ENCODE measurements around the gene KRT75.
"Not testable (repeated sequence)": the region's sequence is repeated elsewhere in the genome, so short reads cannot be mapped to it uniquely, and the experiment has no call there.

Gene KRT75

DNA sequence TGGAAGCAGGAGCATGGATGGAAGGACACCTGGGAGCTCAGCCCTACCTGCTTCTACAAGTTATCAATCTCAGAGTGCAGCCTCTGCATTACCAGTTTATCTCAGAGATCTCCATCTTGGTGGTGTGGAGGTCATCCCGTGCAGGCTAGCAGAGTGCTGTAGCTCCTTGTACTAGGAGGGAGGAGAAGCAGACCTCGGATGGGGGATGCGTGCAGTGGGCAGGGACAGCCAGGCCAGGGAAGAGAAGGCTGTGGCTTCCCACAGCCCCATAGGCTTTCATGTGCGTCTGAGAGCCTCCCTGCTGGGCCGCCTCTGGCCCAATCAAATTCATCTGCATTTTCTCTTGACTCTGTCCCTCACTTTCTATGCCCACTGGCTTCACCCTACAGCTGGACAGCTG is 19.2 kb downstream of the KRT75 start:
- no peaks in the 10 kb centered on the region for H3K9me3 Mint-ChIP-seq (ENCODE audit: low read depth)
- no peak overlapping the region for H3K27ac Mint-ChIP-seq
- H3K27me3 Mint-ChIP-seq = peaks cover 4% of the 10 kb centered on the region
- H3K4me3 Mint-ChIP-seq = no peak overlapping the region
- H3K4me1 Mint-ChIP-seq (ENCODE audit: low read depth) = no peaks in the 10 kb centered on the region
- no peaks in the 10 kb centered on the region for H3K36me3 Mint-ChIP-seq

DNA sequence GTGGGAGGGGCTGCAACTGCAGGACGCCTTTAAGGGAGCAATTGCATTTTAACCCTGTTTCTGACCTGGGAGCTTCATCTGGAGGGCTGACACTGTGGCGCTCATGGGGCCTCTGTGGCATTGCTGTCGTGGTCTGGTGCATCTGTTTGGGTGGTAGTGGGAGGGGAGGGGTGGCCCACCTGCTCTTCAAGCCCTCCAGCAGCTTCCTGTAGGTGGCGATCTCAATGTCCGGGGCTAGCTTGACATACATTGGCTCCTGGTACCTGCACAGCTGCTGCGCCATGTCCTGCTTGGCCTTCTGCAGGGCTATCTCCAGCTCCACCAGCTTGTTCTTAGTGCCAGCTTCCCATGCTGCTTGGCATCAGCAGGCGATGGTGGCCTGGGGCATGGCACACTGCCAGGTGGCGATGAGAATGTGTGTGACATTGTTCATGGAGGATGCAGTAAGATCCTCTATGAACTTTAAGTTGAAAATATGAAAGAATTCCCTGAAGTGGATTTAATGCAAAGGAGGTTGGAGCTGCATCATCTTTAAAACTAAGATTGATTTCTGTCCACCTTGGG is 20.3 kb downstream of the KRT75 start:
- Mint-ChIP-seq H3K27me3 (peaks cover 4% of the 10 kb centered on the region), H3K4me3 (no peak overlapping the region), H3K4me1 (ENCODE audit: low read depth) (no peaks in the 10 kb centered on the region), H3K27ac (no peak overlapping the region), H3K9me3 (ENCODE audit: low read depth) (no peaks in the 10 kb centered on the region), H3K36me3 (no peaks in the 10 kb centered on the region)

DNA sequence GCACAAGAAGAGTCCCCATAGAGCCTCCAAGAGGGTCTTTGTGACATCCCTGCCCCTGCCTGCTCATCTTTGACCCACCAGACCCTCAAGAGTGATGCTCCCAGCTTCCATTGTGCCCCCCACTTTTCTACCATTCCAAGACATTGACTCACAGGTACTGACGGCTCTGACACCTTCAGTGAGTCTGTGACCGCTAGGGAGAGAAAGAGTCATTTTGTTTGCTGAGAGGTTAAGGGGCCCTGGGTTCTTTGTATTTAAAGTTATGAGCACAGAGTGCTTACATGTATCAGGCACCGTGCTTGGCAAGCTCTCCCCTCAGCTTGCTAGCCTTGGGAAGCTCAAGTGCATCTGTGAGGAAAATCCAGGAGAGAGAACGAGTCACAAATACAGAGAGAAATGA is 21.0 kb downstream of the KRT75 start:
- H3K27ac Mint-ChIP-seq = no peak overlapping the region
- H3K36me3 Mint-ChIP-seq = no peaks in the 10 kb centered on the region
- H3K27me3 Mint-ChIP-seq = peaks cover 6% of the 10 kb centered on the region
- H3K4me3 Mint-ChIP-seq = no peak overlapping the region
- no peaks in the 10 kb centered on the region for H3K4me1 Mint-ChIP-seq (ENCODE audit: low read depth)
- no peaks in the 10 kb centered on the region for H3K9me3 Mint-ChIP-seq (ENCODE audit: low read depth)

GRCh38 chr12:52411815-52412214 is 22.4 kb downstream of the KRT75 start:
- H3K36me3 Mint-ChIP-seq = no peaks in the 10 kb centered on the region
- no peak overlapping the region for H3K27ac Mint-ChIP-seq
- H3K4me3 Mint-ChIP-seq = no peak overlapping the region
- H3K27me3 Mint-ChIP-seq = peaks cover 6% of the 10 kb centered on the region
- H3K4me1 Mint-ChIP-seq (ENCODE audit: low read depth) = no peaks in the 10 kb centered on the region
- H3K9me3 Mint-ChIP-seq (ENCODE audit: low read depth) = no peaks in the 10 kb centered on the region

- not testable (repeated sequence) for H3K9me3 Mint-ChIP-seq (ENCODE audit: low read depth); H3K36me3 Mint-ChIP-seq; H3K27ac Mint-ChIP-seq; H3K4me1 Mint-ChIP-seq (ENCODE audit: low read depth); H3K27me3 Mint-ChIP-seq; H3K4me3 Mint-ChIP-seq
Observed at GRCh38 chr12:52410589-52411248, 23.5 kb downstream of the KRT75 start.

DNA sequence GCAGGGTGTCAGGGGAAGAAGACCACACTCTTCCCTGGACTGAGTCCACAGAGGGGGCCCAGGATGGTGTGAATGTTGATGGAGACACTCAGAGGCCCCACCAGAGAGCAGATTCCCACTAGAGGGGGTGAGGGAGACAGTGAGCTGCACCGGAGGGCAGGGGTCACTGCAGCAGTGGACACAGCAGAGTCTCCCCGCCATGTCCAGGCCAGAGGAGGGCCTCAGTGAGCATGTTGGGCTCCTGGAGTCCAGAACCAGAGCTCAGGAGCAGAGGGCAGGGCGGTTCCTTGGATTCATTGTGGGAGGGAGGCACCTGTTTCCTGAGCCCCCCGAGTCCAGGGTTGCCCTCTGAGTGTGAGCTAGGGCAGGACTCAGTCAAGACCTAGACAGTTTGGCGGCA is 26.3 kb downstream of the KRT75 start:
- no peaks in the 10 kb centered on the region for H3K36me3 Mint-ChIP-seq
- no peak overlapping the region for H3K27ac Mint-ChIP-seq
- H3K9me3 Mint-ChIP-seq (ENCODE audit: low read depth) = no peaks in the 10 kb centered on the region
- H3K4me1 Mint-ChIP-seq (ENCODE audit: low read depth) = no peaks in the 10 kb centered on the region
- no peak overlapping the region for H3K4me3 Mint-ChIP-seq
- peaks cover 2% of the 10 kb centered on the region for H3K27me3 Mint-ChIP-seq

GRCh38 chr12:52405922-52406385 is 28.2 kb downstream of the KRT75 start, which contains the start of gene KRT82:
Gene KRT82, minus strand, starts transcription at chr12:52406335. Its CDS starts 58 bp downstream, at chr12:52406277.
- no peak within 1 kb of the TSS for H3K4me3 Mint-ChIP-seq

DNA sequence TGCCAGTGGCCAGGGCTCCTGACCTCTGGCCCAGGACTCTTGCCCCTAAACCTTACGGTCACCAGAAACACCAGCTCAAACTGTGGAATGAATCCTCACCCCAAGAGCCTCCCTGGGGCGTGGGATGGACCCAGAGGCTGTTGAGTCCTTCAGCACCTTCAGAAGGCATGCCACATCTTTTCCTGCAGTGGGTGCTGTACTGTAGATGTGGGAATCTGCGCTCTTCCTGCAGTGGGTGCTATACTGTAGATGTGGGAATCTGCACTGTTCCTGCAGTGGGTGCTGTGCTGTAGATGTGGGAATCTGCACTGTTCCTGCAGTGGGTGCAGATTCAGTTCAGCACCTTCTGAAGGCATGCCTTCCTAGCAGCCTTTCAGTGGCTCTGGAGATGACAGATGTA is 29.2 kb downstream of the KRT75 start:
- H3K4me3 Mint-ChIP-seq = no peak overlapping the region
- H3K27ac Mint-ChIP-seq = no peak overlapping the region
- no peaks in the 10 kb centered on the region for H3K4me1 Mint-ChIP-seq (ENCODE audit: low read depth)
- H3K9me3 Mint-ChIP-seq (ENCODE audit: low read depth) = no peaks in the 10 kb centered on the region
- H3K27me3 Mint-ChIP-seq = peaks cover 2% of the 10 kb centered on the region
- no peaks in the 10 kb centered on the region for H3K36me3 Mint-ChIP-seq

More at GRCh38 chr12:52405922-52406385, 28.2 kb downstream of the KRT75 start, which contains the start of gene KRT82:
- Mint-ChIP-seq H3K36me3 (no peaks in the 10 kb centered on the region), H3K4me1 (ENCODE audit: low read depth) (no peaks in the 10 kb centered on the region), H3K27me3 (peaks cover 2% of the 10 kb centered on the region), H3K9me3 (ENCODE audit: low read depth) (no peaks in the 10 kb centered on the region), H3K27ac (no peak within 1 kb of the TSS)

- Mint-ChIP-seq H3K4me1 (ENCODE audit: low read depth) (no peaks in the 10 kb centered on the region), H3K9me3 (ENCODE audit: low read depth) (no peaks in the 10 kb centered on the region), H3K27ac (no peak overlapping the region), H3K27me3 (peaks cover 2% of the 10 kb centered on the region), H3K4me3 (no peak overlapping the region), H3K36me3 (no peaks in the 10 kb centered on the region)
Observed at GRCh38 chr12:52403561-52403960, 30.6 kb downstream of the KRT75 start.

GRCh38 chr12:52402873-52403540 is 31.2 kb downstream of the KRT75 start:
- Mint-ChIP-seq H3K9me3 (ENCODE audit: low read depth) (no peaks in the 10 kb centered on the region), H3K4me1 (ENCODE audit: low read depth) (no peaks in the 10 kb centered on the region), H3K4me3 (no peak overlapping the region), H3K27ac (no peak overlapping the region), H3K27me3 (no peaks in the 10 kb centered on the region), H3K36me3 (no peaks in the 10 kb centered on the region)

- H3K27ac Mint-ChIP-seq = no peak overlapping the region
- H3K9me3 Mint-ChIP-seq (ENCODE audit: low read depth) = no peaks in the 10 kb centered on the region
- no peaks in the 10 kb centered on the region for H3K36me3 Mint-ChIP-seq
- no peaks in the 10 kb centered on the region for H3K4me1 Mint-ChIP-seq (ENCODE audit: low read depth)
- no peak overlapping the region for H3K4me3 Mint-ChIP-seq
- no peaks in the 10 kb centered on the region for H3K27me3 Mint-ChIP-seq
Observed at GRCh38 chr12:52402377-52402776, 31.8 kb downstream of the KRT75 start.

DNA sequence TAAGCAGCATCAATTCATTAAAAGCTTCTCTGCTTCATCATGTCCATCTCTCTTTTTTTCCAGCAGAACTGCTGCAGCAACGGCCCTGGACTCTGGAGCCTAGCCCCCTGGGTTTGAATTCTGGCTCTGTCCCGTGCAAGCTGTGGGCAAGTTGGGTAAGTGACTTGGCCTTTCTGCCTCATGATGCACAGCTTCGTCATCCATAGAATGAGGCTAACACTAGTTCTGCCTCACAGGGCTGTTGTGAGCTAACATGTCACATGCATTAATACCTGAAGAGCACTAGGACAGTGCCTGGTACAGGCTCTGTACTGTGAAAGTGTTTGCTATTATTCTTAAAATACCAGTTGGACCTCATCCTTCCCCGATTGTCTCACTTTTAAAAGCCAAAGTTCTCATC is 32.2 kb downstream of the KRT75 start:
- Mint-ChIP-seq H3K36me3 (no peaks in the 10 kb centered on the region), H3K9me3 (ENCODE audit: low read depth) (no peaks in the 10 kb centered on the region), H3K27ac (no peak overlapping the region), H3K27me3 (no peaks in the 10 kb centered on the region), H3K4me1 (ENCODE audit: low read depth) (no peaks in the 10 kb centered on the region), H3K4me3 (no peak overlapping the region)

DNA sequence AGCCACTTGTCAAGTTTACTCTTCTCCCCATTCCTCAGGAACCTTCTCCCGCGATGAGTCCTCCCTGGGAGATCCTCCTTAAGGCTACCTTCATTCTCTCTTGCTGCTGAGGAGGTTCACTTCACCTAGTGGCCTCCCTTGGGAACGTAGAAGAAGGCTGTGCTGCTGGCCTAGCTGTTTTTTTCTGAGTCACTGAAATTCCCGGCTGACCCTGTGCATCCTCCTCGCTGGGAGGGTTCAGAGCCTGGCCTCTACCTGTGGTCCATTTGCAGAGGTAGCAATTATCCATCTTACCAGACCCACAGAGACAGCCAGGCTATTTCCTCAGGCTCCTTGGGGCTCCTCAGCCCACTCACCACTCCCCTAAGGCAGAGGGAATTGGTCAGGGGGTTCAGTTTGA is 32.6 kb downstream of the KRT75 start:
- no peaks in the 10 kb centered on the region for H3K9me3 Mint-ChIP-seq (ENCODE audit: low read depth)
- H3K4me3 Mint-ChIP-seq = no peak overlapping the region
- H3K4me1 Mint-ChIP-seq (ENCODE audit: low read depth) = no peaks in the 10 kb centered on the region

GRCh38 chr12:52400906-52401305 is 33.3 kb downstream of the KRT75 start:
- Mint-ChIP-seq H3K4me3 (no peak overlapping the region), H3K27me3 (no peaks in the 10 kb centered on the region), H3K4me1 (ENCODE audit: low read depth) (no peaks in the 10 kb centered on the region), H3K36me3 (no peaks in the 10 kb centered on the region), H3K27ac (no peak overlapping the region), H3K9me3 (ENCODE audit: low read depth) (no peaks in the 10 kb centered on the region)

More for the DNA sequence above, 32.6 kb downstream of the KRT75 start:
- H3K27ac Mint-ChIP-seq = no peak overlapping the region
- no peaks in the 10 kb centered on the region for H3K27me3 Mint-ChIP-seq
- H3K36me3 Mint-ChIP-seq = no peaks in the 10 kb centered on the region

DNA sequence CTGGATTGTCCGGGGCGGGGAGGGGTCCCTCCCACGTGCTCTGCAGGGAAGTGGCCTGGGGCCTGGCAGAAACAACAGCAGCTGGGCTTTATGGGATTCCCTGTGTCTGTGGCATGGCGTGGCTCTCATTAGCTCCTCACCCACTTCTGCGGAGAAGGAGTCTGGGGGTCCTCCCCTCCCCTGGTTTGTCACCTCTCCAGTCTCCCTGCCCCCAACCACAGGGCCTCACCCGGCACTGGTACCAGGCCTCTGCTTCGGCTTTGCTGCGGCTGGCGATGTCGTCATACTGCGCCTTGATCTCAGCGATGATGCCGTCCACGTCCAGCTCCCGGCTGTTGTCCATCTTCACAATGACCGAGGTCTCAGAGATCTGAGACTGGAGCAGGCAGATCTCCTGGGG is 34.4 kb downstream of the KRT75 start:
- no peaks in the 10 kb centered on the region for H3K9me3 Mint-ChIP-seq (ENCODE audit: low read depth)
- no peaks in the 10 kb centered on the region for H3K36me3 Mint-ChIP-seq
- no peak overlapping the region for H3K4me3 Mint-ChIP-seq
- no peak overlapping the region for H3K27ac Mint-ChIP-seq
- H3K27me3 Mint-ChIP-seq = no peaks in the 10 kb centered on the region
- no peaks in the 10 kb centered on the region for H3K4me1 Mint-ChIP-seq (ENCODE audit: low read depth)

Measured in activated naive CD8-positive, alpha-beta T cell (primary cell).